SH-SY5Y (cell line): ENCODE data around the gene ADAMTS1.

Experiments
- GATA2 ChIP-seq: IDR thresholded peaks from 2 replicates; pipeline ENCODE4 v1.6.1; 2011; ENCODE audit warnings: mild to moderate bottlenecking, low read depth, low read length
- GATA3 ChIP-seq: IDR thresholded peaks from 2 replicates; pipeline ENCODE4 v1.6.1; 2011; ENCODE audit warnings: low read depth, mild to moderate bottlenecking, low read length, moderate library complexity

ADAMTS1 gene

DNA sequence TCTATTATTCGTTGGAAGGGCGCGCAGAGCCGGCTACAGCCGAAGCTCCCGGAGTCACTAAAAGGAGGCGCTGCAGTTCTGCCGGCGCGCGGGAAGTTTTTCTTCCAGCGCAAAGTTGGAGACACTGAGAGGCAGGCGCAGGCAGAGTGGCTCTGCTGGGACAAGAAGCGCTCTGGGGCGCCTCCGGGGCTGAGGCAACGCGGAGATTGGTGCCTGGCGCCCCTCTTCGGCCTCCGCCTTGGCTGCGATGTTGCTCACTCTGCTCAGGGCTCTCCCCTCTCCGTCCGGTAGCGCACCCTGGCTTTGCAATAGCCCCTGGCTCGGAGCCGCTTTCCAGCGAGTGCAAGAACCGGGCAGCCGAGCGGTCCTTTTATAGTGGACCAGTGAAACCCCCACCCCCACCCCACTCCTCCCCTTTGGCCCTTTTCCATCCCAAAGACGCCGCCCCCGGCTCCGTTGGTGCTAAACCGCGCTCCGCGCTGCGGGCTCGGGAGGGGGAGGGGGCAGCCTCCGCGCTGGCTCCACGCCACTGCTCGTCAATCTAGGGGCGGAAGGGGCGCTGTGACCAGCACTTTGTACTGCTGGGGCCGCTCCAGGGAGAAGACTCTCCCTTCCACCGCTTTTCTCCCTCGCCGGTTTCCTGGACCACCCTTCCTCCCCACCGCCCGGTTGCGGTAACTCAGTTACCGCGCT is at the start of gene ADAMTS1:
ADAMTS1 (minus strand) TSS at position 344 of the 693 bp plus-strand sequence. CDS start 455 bp downstream, outside the sequence.
- no peak for TF ChIP-seq GATA3
- no peak for TF ChIP-seq GATA2

GRCh38 chr21:26892151-26892550 is 46.9 kb upstream of the ADAMTS1 start:
- TF ChIP-seq GATA2, result no peak
- TF ChIP-seq GATA3, result no peak

DNA sequence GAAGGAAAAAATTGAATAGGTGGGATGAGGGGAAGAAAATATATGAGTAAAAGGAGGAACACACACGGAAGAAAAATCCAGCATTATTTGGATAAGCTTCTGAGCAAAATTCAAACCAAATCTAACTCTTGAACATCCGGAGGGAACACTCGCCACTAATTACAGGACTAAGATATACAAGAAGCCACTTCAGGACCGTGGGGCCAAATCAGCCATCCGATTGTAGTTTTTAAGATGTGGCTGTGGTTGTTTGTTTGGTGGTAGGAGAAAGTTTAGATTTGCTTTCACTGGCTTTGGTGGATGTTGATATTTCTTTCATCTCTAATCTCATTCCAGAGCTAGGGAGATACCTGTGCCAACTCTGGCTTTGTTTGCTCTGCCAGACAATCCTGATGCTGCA is 43.7 kb upstream of the ADAMTS1 start:
- no peak for TF ChIP-seq GATA3
- TF ChIP-seq GATA2, result no peak

DNA sequence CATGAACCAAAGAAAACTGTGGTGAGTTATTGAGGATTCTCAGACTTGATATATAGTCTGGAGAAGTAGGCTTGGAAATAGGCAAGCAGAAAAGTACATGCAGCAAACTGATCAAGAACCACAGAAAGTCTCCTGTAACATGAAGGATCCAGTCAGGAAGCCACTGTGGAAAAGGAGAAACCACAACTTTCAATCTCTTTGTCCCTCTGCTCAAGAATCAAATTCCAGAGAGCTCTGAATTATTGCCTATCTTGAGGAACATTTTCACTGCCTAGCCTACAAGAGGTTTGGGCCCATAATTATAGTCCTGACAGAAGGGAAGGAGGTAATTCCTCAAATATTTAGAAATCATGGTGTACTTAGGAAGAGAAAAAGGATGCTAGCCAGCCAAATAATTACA is 43.0 kb upstream of the ADAMTS1 start:
- TF ChIP-seq GATA3 (no peak), GATA2 (no peak)

- peak; percentile 74 for TF ChIP-seq GATA2
- TF ChIP-seq GATA3, result no peak
Measured at GRCh38 chr21:26887251-26887650, 42.0 kb upstream of the ADAMTS1 start.

DNA sequence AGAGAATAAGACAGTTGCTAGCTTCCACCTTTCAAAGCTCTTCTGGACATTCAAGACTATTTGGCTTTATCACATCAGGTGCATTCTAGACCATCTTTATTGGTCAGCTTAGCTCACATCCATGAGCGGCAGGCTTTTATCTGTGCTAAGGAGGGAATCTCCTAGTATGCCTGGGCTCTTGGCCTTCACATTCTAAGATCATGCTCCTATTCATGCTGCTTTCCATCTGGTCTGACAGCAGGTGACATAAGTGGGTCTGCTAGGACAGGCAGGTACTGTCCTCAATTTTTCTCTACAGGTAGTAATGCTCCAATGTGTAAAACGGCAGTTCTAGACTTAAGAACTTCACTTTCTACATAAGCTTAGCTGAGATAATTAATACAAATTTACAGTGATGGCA is 39.2 kb upstream of the ADAMTS1 start:
- TF ChIP-seq GATA2, result no peak
- no peak for TF ChIP-seq GATA3

DNA sequence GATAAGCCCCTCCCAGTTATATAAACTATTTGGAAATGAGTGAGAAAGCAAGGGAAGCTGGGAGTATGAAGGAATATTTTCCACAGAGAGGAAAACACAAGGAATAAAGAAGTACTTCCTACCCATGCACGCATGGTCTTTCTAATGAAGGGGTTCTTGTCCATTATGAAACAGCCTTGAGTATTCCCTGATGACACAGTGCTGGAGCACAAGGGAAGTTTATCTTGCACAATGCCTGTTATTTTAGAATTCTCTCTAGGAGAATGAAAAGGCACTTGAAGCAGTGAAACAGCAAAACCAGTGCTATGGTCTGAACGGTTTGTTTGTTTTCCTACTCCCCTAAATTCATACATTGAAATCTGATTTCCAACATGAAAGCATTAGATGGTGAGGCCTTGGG is 38.6 kb upstream of the ADAMTS1 start:
- TF ChIP-seq GATA3, result no peak
- no peak for TF ChIP-seq GATA2

DNA sequence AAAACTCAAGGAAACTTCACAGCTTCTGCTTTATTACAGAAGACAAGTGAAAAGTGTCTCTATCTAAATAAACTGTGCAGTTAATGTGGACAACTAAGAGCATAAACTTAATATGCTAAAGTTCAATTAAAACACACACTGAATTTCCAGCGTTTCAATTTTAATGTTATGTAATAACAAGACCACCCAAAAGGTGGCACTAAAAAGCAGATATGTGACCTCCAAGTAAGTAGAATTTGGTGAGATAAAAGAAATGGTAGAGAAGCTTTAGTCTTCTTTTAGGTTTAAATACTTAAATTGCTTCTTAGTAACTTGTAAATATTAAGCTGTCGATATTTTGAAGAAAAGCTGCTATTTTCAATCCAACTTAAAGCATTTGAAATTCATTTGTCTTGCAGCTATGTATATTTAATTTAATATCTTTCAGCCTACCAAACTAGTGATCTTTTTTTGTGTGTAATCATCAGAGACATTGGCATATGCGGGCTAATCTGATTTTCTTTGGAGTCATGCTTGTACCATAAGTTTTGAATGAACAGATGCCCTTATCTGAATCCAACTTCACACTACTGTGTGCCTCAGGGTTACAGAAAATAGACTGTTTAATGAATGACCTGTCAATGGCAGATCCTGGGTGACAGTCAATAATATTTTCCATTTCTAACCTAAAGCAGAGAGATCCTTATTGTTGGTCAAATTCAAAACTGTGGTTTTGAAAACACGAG is 36.5 kb upstream of the ADAMTS1 start:
- TF ChIP-seq GATA3 (peak; percentile 63; the same call in 1 of the 2 replicates), GATA2 (peak; percentile 54)

DNA sequence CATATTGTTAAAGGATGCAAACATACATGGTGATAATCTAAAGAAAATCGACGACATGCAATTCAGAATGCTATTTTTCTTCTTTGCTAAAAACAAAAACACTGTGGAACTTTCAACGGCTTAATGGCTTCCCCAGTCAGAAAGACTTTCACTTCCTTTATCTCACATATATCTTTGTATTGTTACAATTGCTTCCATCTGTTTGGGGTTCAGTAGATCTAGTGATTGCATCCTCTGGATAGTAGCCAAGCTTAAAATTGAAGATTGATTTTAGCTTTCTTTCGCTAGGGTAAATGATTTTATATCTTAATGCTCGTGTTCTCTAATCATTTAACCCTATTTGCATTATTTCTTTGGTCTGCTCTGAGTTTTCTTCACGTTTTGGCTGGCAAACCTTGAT is 31.8 kb upstream of the ADAMTS1 start:
- TF ChIP-seq GATA2, result peak; percentile 70; the same call in 1 of the 2 replicates
- TF ChIP-seq GATA3, result peak; percentile 75

DNA sequence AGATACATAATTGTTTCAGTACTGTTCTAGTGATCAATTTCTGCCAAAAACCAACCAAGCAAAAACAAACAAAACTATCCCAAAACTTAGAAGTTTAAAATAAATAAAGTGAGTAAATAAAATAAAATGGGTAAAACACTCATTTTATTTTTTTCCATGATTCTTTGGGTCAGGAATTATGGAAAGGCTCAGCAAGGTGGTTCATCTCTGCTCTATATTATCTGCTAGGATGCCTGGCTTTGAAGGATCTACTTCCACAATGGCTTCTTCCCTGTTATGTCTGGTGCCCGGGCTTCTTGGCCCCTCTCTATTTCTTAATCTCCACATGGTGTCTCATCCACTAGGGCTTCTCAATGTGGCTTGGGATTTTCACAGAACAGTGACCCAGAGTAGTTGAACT is 29.1 kb upstream of the ADAMTS1 start:
- no peak for TF ChIP-seq GATA3
- TF ChIP-seq GATA2, result no peak

DNA sequence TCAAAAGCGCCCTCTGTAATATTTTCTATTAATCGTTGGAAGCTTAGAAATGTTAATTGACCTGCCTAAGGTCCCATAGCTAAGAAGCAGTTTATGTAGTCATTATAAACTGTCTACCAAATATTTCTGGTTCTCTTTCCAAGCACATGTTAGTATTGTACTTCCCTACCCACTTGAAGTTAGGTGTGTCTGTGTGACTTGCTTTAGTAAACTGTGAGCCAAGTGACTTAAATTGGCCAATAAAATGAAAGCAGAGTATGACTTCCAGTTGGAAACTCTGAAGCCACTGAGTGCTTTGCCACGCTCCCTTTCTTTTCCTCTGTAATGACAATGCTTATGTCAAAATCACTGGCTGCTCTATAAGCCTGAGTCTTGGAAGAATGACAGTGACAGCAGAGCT is 20.6 kb upstream of the ADAMTS1 start:
- TF ChIP-seq GATA2 (no peak), GATA3 (no peak)

- TF ChIP-seq GATA2, result no peak
Measured at GRCh38 chr21:26852423-26852822, 7.2 kb upstream of the ADAMTS1 start.

DNA sequence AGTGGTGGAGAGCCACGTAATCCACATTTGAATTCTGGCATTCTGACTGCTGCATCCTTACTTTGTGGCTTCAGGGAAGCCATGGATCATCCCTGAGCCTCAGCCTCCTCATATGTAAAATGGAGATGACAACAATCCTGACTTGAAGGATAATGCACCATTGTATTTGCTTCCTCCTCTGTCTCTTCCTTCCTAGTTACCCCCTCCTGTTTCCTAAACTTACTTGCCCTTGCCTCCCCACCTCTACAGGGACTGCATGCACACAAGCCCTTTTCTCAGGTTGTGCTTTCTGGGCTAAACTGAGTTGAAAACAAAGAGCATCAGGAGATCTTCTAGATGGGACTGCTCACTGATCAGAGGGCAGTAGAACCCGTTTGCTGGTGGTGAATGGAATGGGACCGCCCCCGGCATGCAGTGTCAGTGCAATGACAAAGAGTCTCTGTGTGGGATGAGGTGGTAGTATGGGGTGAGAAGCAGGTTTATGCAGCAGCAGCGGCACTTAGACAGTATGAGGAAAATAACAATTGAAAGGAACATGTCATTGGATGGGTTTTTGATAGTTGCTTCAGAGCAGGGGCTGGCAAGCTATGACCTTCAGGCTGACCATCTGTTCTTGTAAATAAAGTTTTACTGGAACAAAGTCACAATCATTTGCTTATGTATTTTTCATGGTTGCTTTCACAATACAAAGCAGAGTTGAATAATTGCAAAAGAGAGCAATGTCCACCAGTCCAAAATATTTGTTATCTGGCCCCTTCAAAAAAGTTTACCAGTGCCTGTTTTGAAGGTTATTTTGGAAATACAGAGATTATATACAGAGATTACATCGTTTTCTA is 6.1 kb upstream of the ADAMTS1 start:
- TF ChIP-seq GATA2 (no peak), GATA3 (no peak)

- TF ChIP-seq GATA3, result no peak
- peak; percentile 10; the same call in 1 of the 2 replicates for TF ChIP-seq GATA2
Measured at GRCh38 chr21:26850116-26850643, 5.0 kb upstream of the ADAMTS1 start.
